ENCODE measurements around the gene HSFX4.
"Not testable (repeated sequence)": the region's sequence is repeated elsewhere in the genome, so short reads cannot be mapped to it uniquely, and the experiment has no call there.

HSFX4 gene

DNA sequence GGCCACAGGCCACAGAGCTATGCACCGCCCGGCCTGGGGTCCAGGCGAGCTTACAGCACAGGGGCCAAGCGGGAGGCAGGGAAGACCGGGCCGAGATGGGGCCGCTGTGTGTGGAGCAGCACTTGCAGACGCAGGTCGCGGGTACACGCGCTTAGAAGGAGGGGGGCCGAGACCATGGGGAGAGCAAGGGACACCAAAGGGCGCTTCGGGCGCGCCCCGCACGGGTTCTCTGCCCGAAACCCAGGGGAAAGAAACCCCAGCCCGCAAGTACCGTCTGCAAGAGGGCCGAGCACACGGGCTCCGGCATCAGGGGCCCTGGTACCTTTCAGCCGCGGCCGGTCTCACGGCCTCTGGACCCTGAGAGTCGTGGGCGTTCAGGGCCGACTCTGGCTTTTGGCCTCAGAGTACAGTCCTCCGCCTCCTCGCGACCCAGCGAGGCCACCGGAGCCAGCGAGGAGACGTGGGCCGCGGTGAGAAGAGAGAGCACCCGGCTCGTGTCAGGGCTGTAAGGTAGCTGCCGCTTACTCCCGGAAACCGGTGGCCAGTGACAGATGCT is 8.6 kb downstream of the HSFX4 start:
- TF ChIP-seq, protein P1, sequence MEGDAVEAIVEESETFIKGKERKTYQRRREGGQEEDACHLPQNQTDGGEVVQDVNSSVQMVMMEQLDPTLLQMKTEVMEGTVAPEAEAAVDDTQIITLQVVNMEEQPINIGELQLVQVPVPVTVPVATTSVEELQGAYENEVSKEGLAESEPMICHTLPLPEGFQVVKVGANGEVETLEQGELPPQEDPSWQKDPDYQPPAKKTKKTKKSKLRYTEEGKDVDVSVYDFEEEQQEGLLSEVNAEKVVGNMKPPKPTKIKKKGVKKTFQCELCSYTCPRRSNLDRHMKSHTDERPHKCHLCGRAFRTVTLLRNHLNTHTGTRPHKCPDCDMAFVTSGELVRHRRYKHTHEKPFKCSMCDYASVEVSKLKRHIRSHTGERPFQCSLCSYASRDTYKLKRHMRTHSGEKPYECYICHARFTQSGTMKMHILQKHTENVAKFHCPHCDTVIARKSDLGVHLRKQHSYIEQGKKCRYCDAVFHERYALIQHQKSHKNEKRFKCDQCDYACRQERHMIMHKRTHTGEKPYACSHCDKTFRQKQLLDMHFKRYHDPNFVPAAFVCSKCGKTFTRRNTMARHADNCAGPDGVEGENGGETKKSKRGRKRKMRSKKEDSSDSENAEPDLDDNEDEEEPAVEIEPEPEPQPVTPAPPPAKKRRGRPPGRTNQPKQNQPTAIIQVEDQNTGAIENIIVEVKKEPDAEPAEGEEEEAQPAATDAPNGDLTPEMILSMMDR (IDR thresholded peaks at IDR 0.05; ENCODE audit: control insufficient read depth, insufficient read depth, low read depth, low read length, missing control alignments): no peak
- no peak for DNase-seq (ENCODE audit: low read depth)
- H3K4me3 ChIP-seq (ENCODE audit: control insufficient read depth, low read depth, low read length): peak overlapping the region; percentile 59

DNA sequence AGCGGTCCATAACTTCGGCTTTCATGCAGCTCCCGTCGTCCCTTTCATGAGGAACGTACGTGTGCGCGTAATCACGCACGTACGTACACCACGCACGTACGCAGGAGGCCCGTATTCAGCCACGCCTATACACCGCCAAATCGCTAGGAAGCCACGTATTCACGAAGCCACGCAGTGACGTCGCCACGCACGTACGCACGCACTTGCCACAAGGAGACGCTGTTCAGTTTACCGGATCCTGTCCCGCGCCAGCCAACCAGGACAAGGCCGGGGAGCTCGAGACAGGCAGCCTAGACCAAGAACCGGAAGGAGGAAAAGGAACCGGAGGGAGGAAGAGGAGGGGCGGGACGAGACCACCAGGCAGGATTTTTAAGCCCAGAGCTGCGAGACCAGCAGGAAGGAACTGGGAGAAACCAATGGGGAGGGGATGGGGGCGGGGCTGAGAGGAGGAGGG is 9.1 kb downstream of the HSFX4 start, which contains the start of gene EOLA2:
EOLA2 (minus strand) TSS at position 65 of the 454 bp plus-strand sequence. CDS start 4,617 bp downstream, outside the sequence.
- TF ChIP-seq, protein P1 (IDR thresholded peaks at IDR 0.05; ENCODE audit: control insufficient read depth, insufficient read depth, low read depth, low read length, missing control alignments): peak; percentile 58

DNA sequence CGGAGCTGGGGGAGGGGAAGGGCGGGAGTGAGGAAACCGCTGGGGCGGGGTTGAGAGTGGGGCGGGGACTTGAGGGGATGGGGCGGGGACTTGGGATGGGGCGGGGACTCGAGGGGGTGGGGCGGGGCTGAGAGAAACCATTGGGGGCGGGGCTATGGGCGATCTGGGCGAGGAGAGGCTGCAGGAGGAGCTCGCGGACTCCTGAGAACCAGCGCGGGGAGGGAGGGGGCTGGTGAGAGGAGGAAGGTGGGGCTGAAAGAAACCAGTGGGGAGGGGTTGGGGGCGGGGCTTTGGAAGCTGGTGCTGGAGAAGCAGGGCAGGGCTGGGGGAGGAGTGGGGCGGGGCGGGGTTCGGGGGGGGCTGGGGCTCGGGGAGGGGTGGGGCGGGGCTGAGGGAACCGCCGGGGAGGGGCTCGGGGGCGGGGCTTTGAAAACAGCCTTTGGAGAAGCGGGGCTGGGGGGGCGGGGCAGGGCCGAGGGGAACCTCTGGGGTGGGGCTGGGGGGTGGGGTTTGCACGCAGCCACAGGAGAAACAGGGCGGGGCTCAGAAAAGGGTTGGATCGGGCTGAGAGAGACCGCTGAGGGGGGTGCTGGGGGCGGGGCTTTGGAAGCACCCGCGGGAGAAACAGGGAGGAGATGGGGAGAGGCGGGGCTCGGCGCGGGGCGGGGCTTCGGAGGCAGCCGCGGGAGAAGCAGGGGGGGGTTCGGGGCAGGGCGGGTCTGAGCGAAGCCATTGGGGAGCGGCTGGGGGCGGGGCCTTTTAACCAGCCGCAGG is 9.7 kb downstream of the HSFX4 start:
- peak; percentile 73 for DNase-seq (ENCODE audit: low read depth)
- TF ChIP-seq, protein P1 (IDR thresholded peaks at IDR 0.05; ENCODE audit: control insufficient read depth, insufficient read depth, low read depth, low read length, missing control alignments): no peak
- H3K4me3 ChIP-seq (ENCODE audit: control insufficient read depth, low read depth, low read length): peak overlapping the region; percentile 59

More for the DNA sequence above, 9.1 kb downstream of the HSFX4 start, which contains the start of gene EOLA2:
- DNase-seq (ENCODE audit: low read depth): peak; percentile 95
- peak within 1 kb of the TSS; percentile 59 for H3K4me3 ChIP-seq (ENCODE audit: control insufficient read depth, low read depth, low read length)

DNA sequence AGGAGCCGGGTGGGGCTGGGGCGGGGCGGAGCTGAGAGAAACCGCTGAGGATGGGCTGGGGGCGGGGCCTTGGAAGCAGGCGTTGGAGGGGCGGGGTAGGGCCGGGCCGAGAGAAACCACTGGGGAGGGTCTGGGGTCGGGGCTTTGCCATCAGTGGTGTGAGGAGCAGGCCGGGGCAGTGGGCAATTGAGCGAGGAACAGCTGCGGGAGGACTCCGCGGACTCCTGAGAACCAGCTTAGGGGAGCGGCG is 10.2 kb downstream of the HSFX4 start:
- peak overlapping the region; percentile 56 for H3K4me3 ChIP-seq (ENCODE audit: control insufficient read depth, low read depth, low read length)
- DNase-seq (ENCODE audit: low read depth): no peak
- TF ChIP-seq, protein P1 (IDR thresholded peaks at IDR 0.05; ENCODE audit: control insufficient read depth, insufficient read depth, low read depth, low read length, missing control alignments): no peak

DNA sequence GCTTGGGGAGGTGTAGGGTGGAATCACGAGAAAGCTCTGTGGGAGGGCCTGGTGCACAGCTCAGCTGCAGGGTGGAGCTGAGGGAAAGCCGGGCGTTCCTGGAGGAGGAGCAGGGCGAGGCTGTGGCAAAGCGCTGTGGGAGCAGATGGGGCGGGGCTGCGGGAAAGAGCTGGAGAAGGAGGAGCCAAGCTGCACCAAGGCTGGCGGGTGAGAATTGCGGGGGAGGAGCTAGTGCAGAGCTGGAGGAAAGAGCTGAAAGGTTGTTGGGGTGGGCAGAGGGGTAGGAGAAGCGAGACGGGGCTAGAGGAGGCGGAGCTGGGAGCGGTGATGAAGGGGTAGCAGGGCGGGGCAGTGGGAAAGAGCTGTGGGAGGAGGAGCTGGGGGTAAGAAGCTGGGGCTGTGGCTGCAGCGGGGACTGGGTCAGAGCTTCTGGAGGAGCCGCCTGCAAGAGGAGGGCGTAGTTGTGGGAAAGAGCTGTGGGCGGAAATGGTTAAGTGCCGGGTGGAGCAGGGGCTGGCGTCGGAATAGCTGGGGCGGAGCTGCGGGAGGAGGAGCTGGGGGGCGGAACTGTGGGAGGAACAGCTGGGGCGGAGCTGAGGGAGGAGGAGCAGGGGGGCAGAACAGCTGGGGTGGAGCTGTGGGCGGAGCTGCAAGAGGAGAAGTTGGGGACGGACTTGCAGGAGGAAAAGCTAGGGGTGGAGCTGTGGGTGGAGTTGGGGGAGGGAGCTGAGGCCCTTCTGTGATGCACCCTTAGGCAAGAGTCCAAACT is 10.7 kb downstream of the HSFX4 start:
- peak overlapping the region; percentile 56 for H3K4me3 ChIP-seq (ENCODE audit: control insufficient read depth, low read depth, low read length)
- TF ChIP-seq, protein P1 (IDR thresholded peaks at IDR 0.05; ENCODE audit: control insufficient read depth, insufficient read depth, low read depth, low read length, missing control alignments): no peak

DNA sequence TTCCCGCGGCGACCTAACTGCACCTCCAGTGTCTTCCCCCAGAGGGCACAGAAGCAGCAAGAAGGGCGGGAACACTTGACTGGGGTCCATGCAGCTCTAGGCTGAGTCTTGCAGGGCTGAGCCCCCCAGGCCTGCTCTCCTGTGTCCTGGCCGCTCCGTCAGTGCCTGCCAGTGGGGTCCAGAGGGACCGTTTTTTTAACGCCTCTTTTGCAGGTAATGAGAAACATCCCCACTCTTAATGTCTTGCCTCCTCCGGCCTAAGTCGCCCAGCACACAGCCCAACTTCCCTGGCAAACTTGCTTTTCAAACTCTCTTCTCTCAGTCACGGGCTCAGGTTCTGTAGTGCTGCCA is 11.3 kb downstream of the HSFX4 start:
- TF ChIP-seq, protein P1 (IDR thresholded peaks at IDR 0.05; ENCODE audit: control insufficient read depth, insufficient read depth, low read depth, low read length, missing control alignments): peak; percentile 63
- DNase-seq (ENCODE audit: low read depth): not testable (repeated sequence)
- H3K4me3 ChIP-seq (ENCODE audit: control insufficient read depth, low read depth, low read length): peak overlapping the region; percentile 10

More for the DNA sequence above, 10.7 kb downstream of the HSFX4 start:
- DNase-seq (ENCODE audit: low read depth): peak; percentile 97

DNA sequence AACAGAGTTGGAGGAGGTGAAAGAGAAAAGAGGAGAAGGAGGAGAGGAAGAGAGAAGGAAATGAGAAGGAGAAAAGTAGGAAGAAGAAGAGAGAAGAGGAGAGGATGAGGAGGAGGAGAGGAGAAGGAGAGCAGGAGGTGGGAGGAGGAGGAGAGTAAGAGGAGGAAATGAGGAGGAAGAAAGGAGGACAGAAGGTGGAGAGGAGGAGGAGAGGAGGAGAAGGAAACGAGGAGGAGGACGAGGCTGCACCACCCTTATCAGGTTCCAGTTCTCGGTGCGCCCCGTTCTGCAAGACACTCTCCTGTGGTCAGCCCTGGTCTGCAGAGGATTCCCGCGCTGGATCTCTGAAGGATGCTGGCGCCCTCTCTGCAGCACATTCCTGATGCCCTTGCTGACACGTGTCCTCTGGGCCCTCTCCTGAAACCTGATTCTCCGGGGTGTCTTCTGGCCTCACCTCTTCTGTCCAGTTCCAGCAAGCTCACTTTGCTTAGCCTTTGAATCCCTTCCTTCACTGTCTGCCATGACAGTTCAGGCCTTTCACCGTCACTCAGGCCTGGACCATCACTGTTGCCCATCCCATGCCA is 15.8 kb downstream of the HSFX4 start:
- not testable (repeated sequence) for DNase-seq (ENCODE audit: low read depth); H3K4me3 ChIP-seq (ENCODE audit: control insufficient read depth, low read depth, low read length)

DNA sequence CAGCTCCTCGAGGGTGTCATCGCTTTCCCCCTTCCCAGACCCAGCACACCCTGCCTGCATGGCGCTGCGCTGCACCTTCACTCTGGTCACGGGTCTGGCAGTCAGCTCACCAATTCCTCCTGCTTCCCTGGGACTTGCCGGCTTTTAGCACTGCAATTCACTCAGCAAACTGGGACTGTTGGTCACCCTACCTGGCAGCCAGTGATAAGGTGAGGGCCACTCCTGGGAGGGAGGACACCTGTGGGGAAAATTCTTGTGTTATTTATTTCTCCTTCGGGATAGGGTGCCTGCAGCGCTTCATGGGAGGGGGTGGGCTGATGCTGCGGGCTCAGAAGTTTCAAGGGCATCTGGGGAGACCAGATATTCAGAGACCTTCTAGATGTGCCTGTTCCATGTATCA is 16.4 kb downstream of the HSFX4 start:
- not testable (repeated sequence) for H3K4me3 ChIP-seq (ENCODE audit: control insufficient read depth, low read depth, low read length); DNase-seq (ENCODE audit: low read depth)

DNA sequence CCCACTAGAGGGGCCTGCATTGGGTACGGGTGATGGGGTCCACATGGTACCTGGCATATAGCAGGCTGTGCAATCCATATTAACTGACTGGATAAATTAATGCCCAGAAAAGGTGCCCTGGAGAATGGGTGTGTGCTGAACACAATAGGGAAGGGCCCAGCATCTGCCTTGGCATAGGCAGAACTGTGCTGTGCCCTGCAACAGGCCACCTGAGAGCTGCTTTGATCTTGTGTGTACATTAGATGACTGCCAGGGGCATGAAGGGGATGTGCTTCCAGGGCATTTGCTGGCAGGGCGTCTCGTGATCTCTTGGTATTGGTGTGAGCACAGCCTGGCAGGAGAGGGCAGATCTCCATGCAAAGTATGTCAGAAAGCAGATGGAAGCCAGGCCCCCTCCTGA is 17.6 kb downstream of the HSFX4 start:
- H3K4me3 ChIP-seq (ENCODE audit: control insufficient read depth, low read depth, low read length); DNase-seq (ENCODE audit: low read depth): not testable (repeated sequence)

Data from AG09309 (cell line).